ENCODE measurements around the gene RBM33. TPM values are rescaled to one million over a fixed set of nuclear protein-coding genes. Genes with fewer than 3 reads are reported as not detected.

The RBM33 gene
- total and polyA plus RNA-seq, 2 experiments from 2014 or later, result 10.5 to 36.0 TPM

GRCh38 chr7:155667241-155667829 is 22.9 kb downstream of the RBM33 start:
- H4K20me1 ChIP-seq (ENCODE audit: insufficient read depth), result peaks cover 28% of the 10 kb centered on the region
- WGBS, 2 experiments (ENCODE audit: low coverage in 1 of 2, low lambda C conversion rate in 2 of 2, missing lambda C conversion rate in 2 of 2), result 80 to 84% methylated on average over 6 of the region's 6 CpGs
- in situ Hi-C loops (cut with MboI), result no loop called here
- TF ChIP-seq EZH2phosphoT487 (IDR thresholded peaks at IDR 0.05; ENCODE audit: insufficient read depth, low read depth) (no peak), EZH2 (IDR thresholded peaks at IDR 0.05; ENCODE audit: insufficient read depth, poor library complexity, severe bottlenecking) (no peak)
- H3F3A ChIP-seq (ENCODE audit: insufficient read depth), result peaks cover 53% of the 10 kb centered on the region
- H3K4me3 ChIP-seq, result no peak overlapping the region
- no peak overlapping the region for H3K9ac ChIP-seq
- no peak overlapping the region for H2AFZ ChIP-seq
- H3K27me3 ChIP-seq (replicated peaks; ENCODE audit: insufficient read depth), result no peaks in the 10 kb centered on the region
- no peaks in the 10 kb centered on the region for H3K36me3 ChIP-seq (ENCODE audit: low read depth)
- no peak for DNase-seq
- no peaks in the 10 kb centered on the region for H3K9me3 ChIP-seq (ENCODE audit: low read depth)
- H3K4me2 ChIP-seq (ENCODE audit: unreplicated experiment), result no peak overlapping the region
- no peak overlapping the region for H3K27ac ChIP-seq
- peaks cover 98% of the 10 kb centered on the region for H3K79me2 ChIP-seq (ENCODE audit: insufficient read depth)
- H3K4me1 ChIP-seq (ENCODE audit: insufficient read depth), result peaks cover 45% of the 10 kb centered on the region
- H3K9me2 ChIP-seq (ENCODE audit: insufficient read depth), result no peaks in the 10 kb centered on the region

- Histone ChIP-seq H3K4me2 (ENCODE audit: unreplicated experiment) (peak overlapping the region; percentile 61), H3K9ac (peak overlapping the region; percentile 31; the same call in 1 of the 2 replicates), H4K20me1 (ENCODE audit: insufficient read depth) (peaks cover 21% of the 10 kb centered on the region), H3K9me3 (ENCODE audit: low read depth) (no peaks in the 10 kb centered on the region), H3K4me1 (ENCODE audit: insufficient read depth) (peaks cover 40% of the 10 kb centered on the region), H3K4me3 (0 out of 2 replicates have a peak overlapping the region, but pooled peaks have one; percentile 2), H3F3A (ENCODE audit: insufficient read depth) (peaks cover 52% of the 10 kb centered on the region), H3K27me3 (replicated peaks; ENCODE audit: insufficient read depth) (no peaks in the 10 kb centered on the region), H3K27ac (peak overlapping the region; percentile 58), H3K79me2 (ENCODE audit: insufficient read depth) (peaks cover 98% of the 10 kb centered on the region), H3K36me3 (ENCODE audit: low read depth) (no peaks in the 10 kb centered on the region), H3K9me2 (ENCODE audit: insufficient read depth) (no peaks in the 10 kb centered on the region), H2AFZ (no peak overlapping the region)
- 42 to 46% methylated on average over 11 of the region's 11 CpGs for WGBS, 2 experiments (ENCODE audit: low coverage in 1 of 2, low lambda C conversion rate in 2 of 2, missing lambda C conversion rate in 2 of 2)
- peak; percentile 81 for DNase-seq
- in situ Hi-C loops (cut with MboI), result no loop called here
- TF ChIP-seq EZH2 (IDR thresholded peaks at IDR 0.05; ENCODE audit: insufficient read depth, poor library complexity, severe bottlenecking) (no peak), EZH2phosphoT487 (IDR thresholded peaks at IDR 0.05; ENCODE audit: insufficient read depth, low read depth) (no peak)
Measured at GRCh38 chr7:155669717-155670505, 25.4 kb downstream of the RBM33 start.

GRCh38 chr7:155670521-155670920 is 26.1 kb downstream of the RBM33 start:
- Histone ChIP-seq H3K9ac (peak overlapping the region; percentile 31; the same call in 1 of the 2 replicates), H3K4me3 (0 out of 2 replicates have a peak overlapping the region, but pooled peaks have one; percentile 2), H3K27ac (peak overlapping the region; percentile 58), H4K20me1 (ENCODE audit: insufficient read depth) (peaks cover 21% of the 10 kb centered on the region), H3K79me2 (ENCODE audit: insufficient read depth) (peaks cover 98% of the 10 kb centered on the region), H3F3A (ENCODE audit: insufficient read depth) (peaks cover 48% of the 10 kb centered on the region), H2AFZ (no peak overlapping the region), H3K36me3 (ENCODE audit: low read depth) (0 out of 2 replicates have a peak, but pooled peaks cover 3% of the 10 kb centered on the region), H3K4me2 (ENCODE audit: unreplicated experiment) (peak overlapping the region; percentile 61), H3K9me2 (ENCODE audit: insufficient read depth) (no peaks in the 10 kb centered on the region), H3K9me3 (ENCODE audit: low read depth) (no peaks in the 10 kb centered on the region), H3K4me1 (ENCODE audit: insufficient read depth) (peaks cover 33% of the 10 kb centered on the region), H3K27me3 (replicated peaks; ENCODE audit: insufficient read depth) (no peaks in the 10 kb centered on the region)
- in situ Hi-C loops (cut with MboI), result no loop called here
- no peak for DNase-seq
- WGBS, 2 experiments (ENCODE audit: low coverage in 1 of 2, low lambda C conversion rate in 2 of 2, missing lambda C conversion rate in 2 of 2), result 24 to 27% methylated on average over 5 of the region's 5 CpGs
- TF ChIP-seq EZH2phosphoT487 (IDR thresholded peaks at IDR 0.05; ENCODE audit: insufficient read depth, low read depth) (no peak), EZH2 (IDR thresholded peaks at IDR 0.05; ENCODE audit: insufficient read depth, poor library complexity, severe bottlenecking) (no peak)

GRCh38 chr7:155674556-155674955 is 30.1 kb downstream of the RBM33 start:
- peaks cover 16% of the 10 kb centered on the region; the same call in 1 of the 2 replicates for H4K20me1 ChIP-seq (ENCODE audit: insufficient read depth)
- no peak overlapping the region for H3K27ac ChIP-seq
- H3K9me2 ChIP-seq (ENCODE audit: insufficient read depth), result no peaks in the 10 kb centered on the region
- WGBS, 2 experiments (ENCODE audit: low coverage in 1 of 2, low lambda C conversion rate in 2 of 2, missing lambda C conversion rate in 2 of 2), result 95 to 98% methylated on average over 3 of the region's 3 CpGs
- peaks cover 21% of the 10 kb centered on the region for H3K36me3 ChIP-seq (ENCODE audit: low read depth)
- no peak overlapping the region for H2AFZ ChIP-seq
- peaks cover 39% of the 10 kb centered on the region for H3F3A ChIP-seq (ENCODE audit: insufficient read depth)
- TF ChIP-seq EZH2 (IDR thresholded peaks at IDR 0.05; ENCODE audit: insufficient read depth, poor library complexity, severe bottlenecking) (no peak), EZH2phosphoT487 (IDR thresholded peaks at IDR 0.05; ENCODE audit: insufficient read depth, low read depth) (no peak)
- no peaks in the 10 kb centered on the region for H3K27me3 ChIP-seq (replicated peaks; ENCODE audit: insufficient read depth)
- H3K9ac ChIP-seq, result no peak overlapping the region
- DNase-seq, result no peak
- peaks cover 32% of the 10 kb centered on the region for H3K4me1 ChIP-seq (ENCODE audit: insufficient read depth)
- no peak overlapping the region for H3K4me2 ChIP-seq (ENCODE audit: unreplicated experiment)
- H3K79me2 ChIP-seq (ENCODE audit: insufficient read depth), result peaks cover 100% of the 10 kb centered on the region
- in situ Hi-C loops (cut with MboI), result no loop called here
- no peaks in the 10 kb centered on the region for H3K9me3 ChIP-seq (ENCODE audit: low read depth)
- H3K4me3 ChIP-seq, result no peak overlapping the region
